ENCODE results near the gene BBS7. TPM values are rescaled to one million over a fixed set of nuclear protein-coding genes. Genes with fewer than 3 reads are reported as not detected.

Gene BBS7
- total RNA-seq, 2 donors from 2014 or later: 17.3 to 25.3 TPM

DNA sequence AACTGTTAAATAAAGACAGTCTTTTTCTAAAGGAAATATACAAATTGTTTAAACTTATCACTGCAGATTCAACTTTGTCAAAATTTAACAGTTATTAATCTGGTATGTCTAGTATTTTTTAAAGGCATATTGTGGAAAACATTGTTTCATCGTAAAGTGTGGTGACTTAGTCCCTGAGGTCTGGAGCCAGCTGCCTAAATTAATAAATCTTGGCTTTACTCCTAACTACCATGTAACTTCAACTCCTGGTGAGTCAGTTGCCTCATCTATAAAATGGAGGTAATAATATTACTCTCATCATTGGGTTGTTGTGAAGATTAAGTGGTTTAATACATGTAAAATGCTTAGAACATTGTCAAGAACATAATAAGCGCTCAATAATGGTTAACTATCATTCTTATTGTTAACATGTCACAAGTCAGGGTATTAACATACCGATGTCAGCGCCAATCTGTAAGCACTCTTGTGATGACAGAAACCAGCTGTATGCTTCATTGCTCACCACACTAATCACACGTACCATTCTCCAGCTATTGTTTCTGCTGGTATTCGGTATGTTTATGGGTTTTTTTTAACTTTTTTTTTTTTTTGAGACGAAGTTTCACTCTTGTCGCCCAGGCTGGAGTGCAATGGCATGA is 91.2 kb downstream of the BBS7 start:
- DNase-seq (ENCODE audit: low spot score): no peak
- Mint-ChIP-seq H3K27ac (no peak overlapping the region), H3K36me3 (peaks cover 4% of the 10 kb centered on the region), H3K27me3 (peaks cover 36 to 46% of the 10 kb centered on the region in 2 donors), H3K4me3 (no peak overlapping the region), H3K4me1 (ENCODE audit: low read depth in 2 of 2) (no peaks in the 10 kb centered on the region), H3K9me3 (no peaks in the 10 kb centered on the region)
- no peak for ATAC-seq

DNA sequence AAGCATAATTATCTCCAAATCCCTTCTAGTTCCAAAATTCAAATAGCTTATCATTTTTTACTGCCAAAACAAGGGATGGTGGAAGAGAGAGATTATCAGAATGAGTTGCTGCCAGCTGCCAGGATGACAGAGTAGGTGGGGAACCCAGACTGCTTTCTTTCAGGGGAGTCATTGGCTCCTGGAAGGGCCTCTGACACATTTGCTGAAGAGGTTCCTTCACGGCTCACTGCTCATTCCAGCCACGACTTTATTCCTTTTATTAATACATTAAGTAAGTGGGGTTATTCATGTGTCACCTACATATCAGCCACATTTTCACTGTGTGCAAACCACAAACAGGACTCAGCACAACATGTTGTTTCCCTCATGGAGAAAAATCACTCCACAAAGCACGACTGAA is 92.6 kb downstream of the BBS7 start:
- no peaks in the 10 kb centered on the region for H3K36me3 Mint-ChIP-seq
- H3K27ac Mint-ChIP-seq: peak overlapping the region in 1 of 2 donors; percentile 51
- ATAC-seq (peak in 1 of 2 donors; percentile 72), DNase-seq (ENCODE audit: low spot score) (no peak)
- H3K4me3 Mint-ChIP-seq: peak overlapping the region; percentile 40
- H3K4me1 Mint-ChIP-seq (ENCODE audit: low read depth in 2 of 2): no peaks in the 10 kb centered on the region
- peaks cover 27 to 34% of the 10 kb centered on the region in 2 donors for H3K27me3 Mint-ChIP-seq
- H3K9me3 Mint-ChIP-seq: no peaks in the 10 kb centered on the region

DNA sequence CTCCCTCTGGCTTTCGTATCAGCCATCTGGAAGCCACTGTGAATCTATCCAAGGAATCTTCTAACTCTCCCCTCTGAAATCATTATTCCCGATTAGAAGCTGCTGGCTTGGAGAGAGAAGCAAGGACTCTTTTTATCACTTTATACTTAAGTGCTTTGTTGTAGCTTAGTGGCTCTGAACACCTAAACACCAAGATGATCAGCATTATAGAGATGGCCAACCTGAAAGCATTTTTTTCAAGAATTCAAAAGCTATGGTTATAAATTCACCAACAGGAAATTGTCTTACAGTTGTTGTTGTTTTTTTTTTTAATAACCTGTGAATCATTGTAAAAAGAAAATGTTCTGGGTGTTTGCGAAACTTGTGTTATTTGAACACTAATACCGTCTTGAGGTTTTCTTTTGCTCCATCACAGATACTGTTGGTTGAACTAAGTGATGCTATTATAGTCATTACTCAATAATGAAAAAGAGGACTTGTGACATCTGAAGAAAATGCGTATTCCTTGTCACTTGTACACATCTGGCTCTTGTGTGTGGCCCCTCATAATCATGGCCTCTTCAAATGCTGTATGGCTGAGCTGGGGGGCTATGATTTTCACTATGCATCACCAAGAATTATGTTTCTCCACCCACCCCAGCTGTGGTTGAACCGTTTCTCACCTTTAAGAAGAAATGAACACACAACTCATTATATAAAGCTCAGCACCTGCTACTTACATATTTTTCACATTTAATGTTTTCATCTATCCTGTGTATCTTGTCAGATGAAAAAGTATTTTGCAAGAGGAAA is 93.5 kb downstream of the BBS7 start:
- peak overlapping the region; percentile 11 for H3K4me3 Mint-ChIP-seq
- no peak for DNase-seq (ENCODE audit: low spot score)
- H3K9me3 Mint-ChIP-seq: no peaks in the 10 kb centered on the region
- H3K27ac Mint-ChIP-seq: peak overlapping the region in 1 of 2 donors; percentile 51
- H3K27me3 Mint-ChIP-seq: peaks cover 27 to 33% of the 10 kb centered on the region in 2 donors
- ATAC-seq: peak in 1 of 2 donors; percentile 44
- H3K36me3 Mint-ChIP-seq: no peaks in the 10 kb centered on the region
- H3K4me1 Mint-ChIP-seq (ENCODE audit: low read depth in 2 of 2): no peaks in the 10 kb centered on the region

Other genes with a start within 250 kb of the BBS7 start
- gene ANXA5, start 173.5 kb downstream of the BBS7 start, total RNA-seq: 10 to 100 TPM; 33.8 to 77.9 TPM
- gene SMIM43, start 105.3 kb downstream of the BBS7 start, total RNA-seq: not detected
- gene EXOSC9, start 69.2 kb downstream of the BBS7 start, total RNA-seq: 10 to 100 TPM; 44.0 to 85.3 TPM
- gene CCNA2, start 46.6 kb downstream of the BBS7 start, total RNA-seq: 10 to 100 TPM; 46.3 to 64.1 TPM
- under 1 TPM; 0.24 to 0.73 TPM for gene TRPC3, start 81.6 kb upstream of the BBS7 start, total RNA-seq